Activated CD4-positive, alpha-beta T cell treated with anti-CD3 and anti-CD28 coated beads, Interleukin-2, amount 50 U/mL, for 1 hour (primary cell): ENCODE data around the gene TRAM2.

Source experiments
- DNase-seq: peaks from one replicate; pipeline ENCODE4 v3.0.0-alpha.2; 2020

TRAM2 gene

DNA sequence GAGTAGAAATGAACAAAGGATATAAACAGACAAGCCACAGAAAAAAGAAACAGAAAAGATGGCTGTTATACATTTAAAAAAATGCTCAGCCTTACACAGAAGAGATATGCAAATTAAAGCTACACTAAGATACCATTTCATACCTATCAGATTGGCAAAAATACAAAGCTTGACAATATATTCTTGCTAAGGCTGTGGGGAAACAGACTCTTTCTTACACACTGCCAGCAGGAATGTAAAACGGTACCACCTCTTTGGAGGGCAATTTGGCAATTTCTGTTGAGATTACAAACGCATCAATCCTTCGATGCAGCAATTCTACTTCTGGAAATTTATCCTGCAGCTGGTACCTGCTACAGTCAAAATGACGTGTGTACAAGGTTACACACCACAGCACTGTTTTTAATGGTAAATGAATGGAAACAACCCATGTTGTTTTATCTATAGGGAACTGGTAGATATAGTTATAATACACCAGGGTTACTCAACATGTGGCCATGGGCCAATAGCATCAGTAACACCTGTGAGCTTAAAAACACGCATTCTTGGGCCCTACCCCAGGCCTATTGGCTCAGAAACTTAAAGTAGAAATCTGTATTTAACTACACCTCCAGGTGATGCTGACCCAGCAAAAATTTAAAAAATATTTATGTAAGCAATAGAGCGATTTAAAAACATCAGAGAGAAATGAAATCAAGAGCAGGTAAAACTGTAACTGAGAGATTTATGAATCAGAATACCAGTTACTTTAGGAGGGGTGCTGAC is 53.3 kb downstream of the TRAM2 start:
- no peak for DNase-seq

DNA sequence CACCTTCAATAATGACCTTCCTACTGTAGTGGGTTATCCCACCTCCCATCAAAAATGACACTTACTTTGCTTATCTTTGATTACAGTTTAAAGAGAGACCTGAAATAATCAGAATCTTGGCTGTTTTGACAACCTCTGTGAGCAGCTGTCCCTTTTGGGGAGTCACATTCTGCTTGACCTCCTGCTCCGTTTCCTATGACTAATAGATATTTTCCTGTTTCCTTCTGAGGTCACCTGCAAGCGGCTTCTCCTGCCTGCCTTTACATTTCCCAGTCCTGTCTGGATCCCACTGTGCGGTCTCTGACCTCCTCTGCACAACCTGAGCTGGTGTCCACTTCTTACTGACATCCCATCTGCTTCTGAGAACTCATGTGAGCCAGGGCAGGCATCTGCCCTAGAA is 54.2 kb downstream of the TRAM2 start:
- DNase-seq = no peak

DNA sequence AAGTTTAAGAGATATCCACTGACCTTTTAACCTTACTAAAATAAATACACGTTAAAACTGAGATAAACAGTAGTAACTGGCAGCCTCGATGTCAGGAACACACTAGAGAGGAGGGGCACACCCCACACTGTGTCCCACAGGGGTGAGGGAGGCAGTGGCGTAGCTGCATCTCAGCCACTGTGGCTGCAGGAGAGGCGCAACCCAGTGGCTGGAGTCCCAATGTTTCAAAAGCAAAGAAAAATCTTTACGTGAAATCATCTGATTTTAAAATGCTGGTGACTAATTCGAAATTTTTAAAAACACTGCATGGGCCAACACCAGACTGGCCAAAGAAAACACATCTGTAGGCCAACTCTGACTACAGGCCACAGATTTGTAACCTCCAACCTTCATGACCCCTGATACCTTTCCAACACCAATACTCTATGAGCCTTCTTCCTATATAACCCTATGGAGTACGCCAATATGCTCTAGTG is 54.7 kb downstream of the TRAM2 start:
- DNase-seq = no peak

DNA sequence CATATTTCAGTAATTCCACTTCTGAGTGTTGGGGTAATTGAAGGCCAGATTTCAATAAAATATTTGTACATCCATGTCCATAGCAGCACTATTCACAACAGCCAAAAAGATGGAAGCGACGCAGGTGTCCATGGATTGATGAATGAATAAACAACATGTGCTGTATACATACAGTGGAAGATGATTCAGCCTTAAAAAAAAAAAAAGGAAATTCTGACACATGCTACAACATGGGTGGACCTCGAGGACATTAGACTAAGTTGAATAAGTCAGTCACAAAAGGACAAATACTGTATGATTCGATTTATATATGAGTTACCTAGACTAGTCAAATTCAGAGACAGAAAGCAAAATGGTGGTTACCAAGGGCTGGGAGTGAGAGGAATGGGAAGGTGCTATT is 57.2 kb downstream of the TRAM2 start:
- no peak for DNase-seq

DNA sequence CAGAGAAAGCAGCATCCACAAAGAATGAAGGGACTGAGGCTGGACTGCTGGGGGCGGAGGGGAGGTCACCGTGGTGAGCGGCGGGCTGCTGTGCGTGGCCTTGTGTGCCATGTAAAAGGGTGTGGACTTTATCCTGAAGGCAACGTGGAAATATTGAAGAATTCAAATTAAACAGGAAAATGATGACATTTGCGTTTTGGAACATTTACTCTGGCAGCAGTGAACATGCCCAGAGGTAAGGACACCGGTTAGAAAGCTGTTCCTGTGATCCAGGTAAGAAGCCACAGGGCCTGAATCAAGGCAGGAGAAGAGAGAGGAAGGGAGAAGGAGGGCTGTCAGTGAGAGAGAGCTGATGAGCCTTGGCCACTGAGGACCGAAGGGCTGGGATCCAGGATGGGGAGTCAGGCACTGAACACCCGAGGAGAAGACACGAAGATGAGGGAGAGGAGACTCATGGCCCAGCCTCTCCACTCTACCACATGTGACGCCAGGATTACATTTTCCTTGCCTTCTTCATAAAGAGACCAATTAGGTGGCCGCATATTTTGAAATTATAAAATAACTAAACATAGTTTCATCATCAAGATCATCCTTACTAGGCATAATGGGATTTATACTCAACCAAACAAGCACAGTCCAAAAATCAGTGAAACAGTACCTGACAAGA is 58.4 kb downstream of the TRAM2 start:
- no peak for DNase-seq

DNA sequence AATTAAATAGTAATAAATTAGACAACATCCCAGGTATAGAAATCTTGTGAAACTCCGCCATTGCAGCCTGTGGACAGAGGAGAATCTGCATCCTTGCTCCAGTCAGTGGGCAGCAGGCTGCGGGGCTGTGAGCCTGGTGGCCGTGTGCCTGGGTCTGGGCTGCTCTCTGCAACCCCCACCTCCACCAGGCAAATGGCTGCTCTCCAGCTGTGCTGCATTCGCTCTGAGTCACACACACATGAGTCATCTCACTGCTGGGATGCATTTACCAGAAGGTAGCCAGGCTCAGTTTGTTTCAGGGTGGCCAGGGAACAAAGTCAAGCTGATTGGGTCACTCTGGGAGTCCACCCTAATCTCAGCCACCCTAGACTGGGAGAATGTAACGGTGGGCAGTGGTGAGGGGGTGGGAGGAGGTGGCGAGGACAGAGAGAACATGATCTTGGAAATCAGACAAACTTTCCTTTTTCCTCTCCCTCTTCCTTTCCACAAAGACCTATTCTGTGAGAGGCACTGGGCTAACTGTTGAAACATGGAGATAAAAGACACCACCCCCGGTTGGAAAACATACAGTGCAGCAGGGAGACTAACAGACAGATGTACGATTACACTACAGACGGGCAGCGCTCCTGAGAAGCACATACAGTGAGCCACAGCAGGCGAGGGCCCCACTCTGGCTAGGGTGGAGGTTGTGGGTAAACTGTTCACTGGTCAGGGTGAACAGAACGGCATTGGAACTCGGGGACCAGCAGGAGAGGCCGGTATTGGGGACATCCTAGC is 59.2 kb downstream of the TRAM2 start:
- DNase-seq = no peak

DNA sequence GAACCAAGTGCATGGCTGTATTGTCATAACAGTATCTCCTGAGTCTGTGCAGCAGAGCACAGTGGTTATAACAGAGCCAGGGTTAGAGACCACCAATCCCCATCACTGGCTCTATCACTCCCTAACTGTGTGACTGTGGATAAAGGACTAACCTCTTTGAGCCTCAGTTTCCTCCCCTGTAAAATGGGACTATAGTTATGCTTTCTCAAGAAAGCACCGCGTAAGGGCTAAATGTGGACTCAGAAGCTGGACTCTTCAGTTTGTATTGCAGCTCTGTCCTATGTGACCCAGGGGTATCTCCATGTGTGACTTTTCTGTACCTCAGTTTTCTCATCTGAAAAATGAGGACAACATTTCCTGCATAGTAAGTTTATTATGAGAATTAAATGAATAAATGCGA is 59.9 kb downstream of the TRAM2 start:
- no peak for DNase-seq

DNA sequence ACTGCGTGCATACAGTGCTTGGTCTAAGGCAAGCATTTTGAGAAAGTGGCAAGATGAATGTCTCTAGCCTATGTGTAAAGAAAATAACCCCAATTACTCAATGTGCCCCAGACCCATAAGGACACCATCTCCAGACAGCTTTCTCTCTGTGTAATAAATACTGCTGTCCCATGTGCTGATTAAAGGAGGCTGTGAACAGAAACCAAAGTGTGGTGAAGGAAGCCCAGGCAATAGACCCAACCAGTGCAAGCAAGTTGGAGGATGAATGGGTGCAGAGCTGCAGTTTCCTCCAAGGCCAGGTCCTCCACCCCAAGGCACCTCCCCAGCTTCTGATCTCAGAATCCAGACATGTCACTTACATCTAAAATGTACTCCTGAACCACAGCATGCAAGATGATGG is 60.6 kb downstream of the TRAM2 start:
- no peak for DNase-seq

DNA sequence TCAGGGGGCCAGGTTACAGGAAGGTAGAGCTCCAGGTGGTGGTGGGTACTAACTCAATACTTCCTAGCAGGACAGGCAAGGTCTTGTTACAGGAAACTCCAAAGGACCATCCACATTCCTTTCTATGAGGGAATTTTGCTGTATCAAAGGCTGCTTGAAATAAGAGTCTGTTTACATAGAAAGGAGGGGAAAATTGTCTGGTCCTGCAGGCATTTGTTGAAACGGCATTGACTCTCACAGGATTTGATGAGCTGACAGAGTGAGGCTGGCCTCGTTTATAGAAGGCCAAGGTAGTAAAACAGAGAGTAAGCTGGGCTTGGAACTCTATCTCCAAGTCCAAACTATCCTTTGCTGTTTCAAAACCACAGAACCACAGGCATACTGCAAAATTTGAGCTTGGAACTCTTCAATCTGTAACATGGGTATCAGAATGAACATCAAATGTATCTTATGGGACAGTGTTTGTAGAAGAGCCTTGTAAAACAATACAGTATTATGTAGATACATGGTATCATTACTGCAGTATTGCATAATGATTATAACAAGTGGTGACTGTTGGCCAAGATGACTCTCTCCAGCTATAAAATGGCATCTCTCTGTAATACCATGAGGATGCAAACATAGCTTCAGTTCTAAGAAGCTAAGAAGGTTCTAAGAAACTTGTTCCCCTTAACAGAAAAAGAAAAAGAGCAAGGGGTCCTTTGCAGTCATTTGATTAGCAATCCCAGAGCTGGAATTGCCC is 61.5 kb downstream of the TRAM2 start:
- no peak for DNase-seq

DNA sequence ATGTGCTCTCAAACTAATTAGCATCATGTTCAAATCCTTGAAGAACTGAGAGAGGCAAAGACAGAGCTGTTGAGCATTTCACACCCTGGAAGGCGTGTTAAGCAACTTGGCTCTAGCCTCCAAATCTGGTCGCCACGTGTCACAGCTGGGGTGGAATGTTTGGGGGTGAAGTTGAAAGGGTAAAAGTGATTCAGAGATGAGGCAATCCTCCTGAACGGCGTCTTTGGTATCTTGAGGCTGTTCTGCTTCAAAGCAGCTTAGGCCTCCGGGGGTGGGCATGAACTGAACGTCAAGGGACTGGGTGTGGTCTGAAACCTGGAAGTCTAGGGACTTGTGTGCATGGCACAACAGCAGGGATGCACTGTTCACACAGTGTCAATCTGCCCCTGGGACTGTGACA is 62.3 kb downstream of the TRAM2 start:
- DNase-seq = no peak

DNA sequence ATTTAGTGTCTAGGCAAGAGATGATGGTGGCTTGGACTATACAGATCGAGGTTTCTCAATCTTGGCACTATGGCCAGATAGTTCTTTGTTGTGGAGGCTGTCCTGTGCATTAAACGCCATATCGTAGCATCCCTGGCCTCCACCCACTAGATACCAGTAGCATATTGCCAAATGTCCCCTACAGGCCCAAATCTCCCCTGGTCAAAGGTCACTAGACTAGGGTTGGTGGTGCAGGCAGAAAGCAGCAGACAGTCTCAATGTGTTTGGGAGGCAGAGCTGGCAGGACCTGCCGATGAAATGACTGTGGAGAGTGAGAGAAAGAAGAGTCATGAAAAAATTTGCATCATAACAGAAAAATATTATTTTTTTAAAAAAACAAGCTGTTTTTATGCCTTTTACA is 63.0 kb downstream of the TRAM2 start:
- DNase-seq = no peak

DNA sequence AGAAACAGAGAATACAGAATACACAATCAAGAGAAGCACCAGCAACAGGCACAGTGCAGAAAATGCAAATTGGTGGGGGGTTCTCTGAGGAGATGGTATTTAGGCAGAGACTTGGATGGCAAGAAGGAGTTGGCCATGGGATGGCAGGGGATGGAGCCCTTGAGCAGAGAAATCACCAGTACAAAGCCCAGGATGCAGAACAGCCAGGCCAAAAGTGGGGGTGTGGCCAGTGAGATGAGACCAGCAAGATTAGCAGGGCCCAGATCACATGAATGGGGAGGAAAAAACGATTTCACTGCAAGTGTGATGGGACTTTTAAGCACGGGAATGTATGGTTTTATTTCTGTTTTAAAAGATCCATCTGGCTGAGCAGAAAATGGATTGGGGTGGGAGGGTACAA is 63.4 kb downstream of the TRAM2 start:
- DNase-seq = no peak

DNA sequence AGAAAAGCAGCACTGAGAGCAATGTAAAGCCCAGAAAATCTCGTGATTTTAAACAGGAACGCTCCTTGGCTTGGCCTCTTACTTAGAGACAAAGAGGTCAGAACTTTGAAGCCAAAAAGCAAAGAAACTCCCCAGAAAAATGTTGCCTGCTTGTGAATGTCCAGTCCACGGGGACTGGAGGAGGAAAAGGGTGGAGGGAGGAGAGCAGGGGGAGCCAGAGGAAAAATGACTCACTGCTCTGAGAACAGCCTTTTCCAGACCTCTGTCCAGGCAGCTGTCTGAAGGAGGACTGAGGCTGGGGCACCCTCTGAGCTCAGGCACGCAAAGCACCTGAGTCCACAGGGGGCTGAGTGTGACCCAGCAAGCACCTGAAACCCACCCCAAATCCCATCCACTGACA is 64.7 kb downstream of the TRAM2 start:
- no peak for DNase-seq

DNA sequence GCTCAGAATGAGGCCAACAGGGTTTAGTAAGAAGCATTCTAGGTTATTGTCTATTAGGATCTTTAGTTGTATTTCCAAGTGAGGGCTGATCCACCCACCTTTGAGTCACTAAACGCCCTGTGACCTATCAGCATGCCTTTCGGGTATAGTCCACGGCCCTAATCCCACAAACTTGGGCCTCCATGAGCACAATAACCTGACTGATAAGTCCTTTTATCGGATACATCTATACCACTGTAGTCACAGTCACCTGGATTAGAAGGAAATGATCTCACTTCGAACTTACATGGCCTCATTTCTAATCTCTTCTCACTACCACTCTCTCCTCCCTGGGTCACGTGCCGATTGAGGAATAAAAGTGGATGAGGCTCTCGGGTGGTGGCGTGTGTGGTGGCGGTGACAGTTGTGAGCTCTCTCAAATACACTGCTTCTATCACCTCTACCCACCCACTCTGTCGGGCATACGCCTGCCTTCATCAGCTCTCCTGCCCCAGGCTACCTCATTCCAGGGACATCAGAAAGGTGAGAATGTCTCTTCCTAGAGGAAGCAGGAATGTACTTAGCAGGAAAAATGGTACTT is 65.2 kb downstream of the TRAM2 start:
- DNase-seq = no peak

DNA sequence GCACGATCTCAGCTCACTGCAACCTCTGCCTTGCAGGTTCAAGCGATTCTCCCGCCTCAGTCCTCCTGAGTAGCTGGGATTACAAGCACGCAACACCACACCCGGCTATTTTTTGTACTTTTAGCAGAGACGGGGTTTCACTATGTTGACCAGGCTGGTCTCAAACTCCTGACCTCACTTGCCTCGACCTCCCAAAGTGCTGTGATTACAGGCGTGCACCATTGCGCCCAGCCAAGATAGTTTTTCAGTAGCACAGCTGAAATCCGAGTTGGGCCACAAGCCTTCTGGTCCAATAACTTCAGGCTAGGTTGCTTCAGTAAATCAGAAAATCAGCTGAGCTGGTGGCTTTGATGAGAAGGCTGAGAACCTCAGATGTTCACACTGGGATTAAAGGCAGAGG is 65.7 kb downstream of the TRAM2 start:
- no peak for DNase-seq

DNA sequence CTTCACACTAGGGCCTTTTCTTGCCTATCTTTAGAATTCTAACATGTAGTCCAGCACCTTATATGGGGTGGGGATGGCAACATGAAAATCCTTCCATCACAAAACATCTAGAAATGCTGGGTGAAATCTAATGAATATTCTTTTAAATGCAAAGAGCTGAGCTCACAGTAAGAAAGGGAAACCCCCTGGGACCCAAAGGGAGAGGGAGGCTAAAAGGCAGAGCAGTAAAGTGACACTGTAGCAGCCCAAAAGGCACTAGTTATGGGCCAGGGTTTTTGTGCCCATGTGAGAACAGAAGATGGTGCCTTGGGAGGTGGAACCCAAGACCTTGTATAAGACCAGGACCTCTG is 66.7 kb downstream of the TRAM2 start:
- no peak for DNase-seq

DNA sequence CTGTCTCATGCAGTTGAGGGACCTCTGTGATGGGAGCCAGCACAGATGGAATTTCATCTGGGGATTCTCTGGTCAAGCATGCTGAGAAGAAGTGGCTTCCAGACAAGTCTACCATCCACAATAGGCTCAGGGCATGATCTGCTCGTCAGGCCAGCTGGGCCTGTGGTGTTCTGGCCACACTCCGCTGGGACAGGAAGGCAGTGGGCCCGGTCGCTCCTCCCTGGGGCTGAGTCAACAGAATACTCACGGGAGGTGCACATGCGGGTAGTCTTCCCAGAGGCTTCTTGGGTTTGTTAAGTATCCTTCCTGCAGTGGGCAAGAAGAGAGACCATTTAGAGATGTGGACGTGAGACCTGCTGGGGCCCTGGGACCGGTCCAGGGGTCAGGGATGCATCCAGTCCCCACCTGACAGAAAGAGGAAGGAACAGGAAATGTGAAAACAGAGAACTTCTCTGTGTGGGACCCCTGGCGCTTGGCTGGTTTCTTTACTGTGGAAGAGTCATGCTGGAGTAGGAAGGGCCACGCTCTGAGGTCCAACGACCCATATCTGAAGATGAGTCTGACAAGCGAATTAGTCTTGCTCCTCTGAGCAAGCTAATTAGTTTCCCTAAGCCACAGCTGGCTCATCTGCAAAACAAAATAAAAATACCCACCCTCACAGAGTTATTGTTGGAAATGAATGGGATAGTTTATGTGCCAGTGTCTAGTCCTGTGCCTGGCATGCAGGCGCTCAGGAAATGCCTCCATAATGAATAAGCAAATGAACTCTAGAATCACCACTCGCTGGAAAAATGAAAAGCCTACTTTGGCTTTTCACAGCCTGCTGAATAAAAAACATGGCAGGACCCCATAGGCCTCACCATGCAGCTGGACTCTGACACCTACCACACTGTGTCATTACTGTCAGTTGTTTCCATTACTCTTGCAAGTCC is 67.3 kb downstream of the TRAM2 start:
- DNase-seq = no peak

DNA sequence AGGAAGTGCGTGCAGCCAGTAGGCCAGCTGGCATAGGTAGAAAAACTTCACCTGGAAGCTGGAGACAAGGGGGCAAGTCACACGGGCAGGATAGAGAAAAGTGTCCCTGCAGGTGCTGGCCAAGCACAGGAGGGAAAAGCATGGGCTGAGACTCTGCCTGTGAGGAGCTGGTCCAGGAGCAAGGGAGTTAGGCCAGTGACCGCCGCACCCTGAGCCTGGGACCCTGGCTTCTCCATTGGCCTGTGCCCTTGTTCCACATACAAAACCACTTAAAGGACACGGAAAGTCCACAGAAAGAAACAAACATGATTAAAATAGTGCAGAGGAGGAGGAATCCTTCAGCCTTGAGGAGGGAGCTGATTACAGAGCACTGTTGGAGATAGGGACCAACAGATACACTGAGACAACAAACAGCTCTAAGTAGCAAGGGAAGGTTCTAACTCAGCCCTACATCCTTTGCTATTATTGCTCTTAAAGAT is 68.6 kb downstream of the TRAM2 start:
- no peak for DNase-seq

DNA sequence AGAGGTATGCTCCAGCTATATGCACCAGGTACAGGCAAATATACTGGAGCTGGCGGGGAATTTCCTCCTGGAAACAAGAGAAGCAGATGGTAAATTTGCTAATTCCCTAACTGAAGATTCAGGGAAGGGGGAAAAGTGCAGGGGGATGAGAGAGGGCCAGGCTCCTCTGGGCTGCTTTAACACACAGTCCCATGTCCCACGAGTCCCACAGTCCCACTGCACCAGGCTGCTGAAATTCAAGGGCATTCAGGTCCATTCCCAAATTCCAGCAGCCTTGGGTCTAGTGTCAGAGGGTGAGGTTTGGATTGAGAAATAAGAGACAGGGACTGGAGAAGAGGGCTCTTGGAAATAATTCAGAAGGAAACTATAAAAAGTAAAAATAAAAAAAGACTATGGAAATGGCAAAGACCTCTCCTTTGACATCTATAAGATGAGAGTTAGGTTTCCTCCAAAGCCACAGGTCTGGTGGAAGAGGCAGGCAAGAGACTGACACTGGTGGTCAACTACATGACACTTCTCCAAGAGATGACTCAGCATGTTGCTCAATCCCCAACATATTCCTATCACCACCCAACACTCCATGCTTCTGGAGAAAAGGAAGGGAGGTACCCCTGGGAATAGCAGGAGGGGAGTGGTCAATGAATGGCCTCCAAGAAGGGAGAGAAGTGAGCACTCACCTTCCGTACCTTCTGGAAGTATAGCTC is 69.2 kb downstream of the TRAM2 start:
- DNase-seq = no peak

DNA sequence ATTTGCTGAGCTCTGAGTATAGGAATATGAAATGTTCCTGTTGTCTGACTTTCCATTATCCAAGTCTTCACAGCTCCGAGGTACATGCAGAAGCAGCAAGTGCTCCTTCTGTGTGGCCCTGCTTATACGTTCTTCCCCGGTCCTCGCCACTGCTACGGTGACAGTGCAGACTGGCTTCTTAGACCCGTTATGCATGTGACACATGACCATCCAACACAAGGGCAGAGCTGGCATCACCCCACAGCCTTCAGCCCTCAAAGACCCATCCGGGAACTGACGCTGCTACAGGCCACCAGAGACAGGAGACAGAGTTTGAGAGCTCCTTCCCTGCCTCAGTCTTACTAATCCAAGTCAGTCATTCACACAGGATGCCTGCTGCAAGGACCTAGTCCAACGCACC is 70.4 kb downstream of the TRAM2 start:
- DNase-seq = no peak
